GM12873 (cell line): Measurements from ENCODE around the gene STON2.

Experiments used
- CTCF ChIP-seq: IDR thresholded peaks from 2 replicates; pipeline ENCODE4 v1.5.1; 2012; ENCODE audit warnings: low read depth, mild to moderate bottlenecking, moderate library complexity, low read length, control low read depth; ENCODE audit not compliant: insufficient read depth; ENCODE audit errors: missing control alignments

STON2 gene

GRCh38 chr14:81350344-81351130 is 49.6 kb downstream of the STON2 start:
- TF ChIP-seq CTCF = no peak

DNA sequence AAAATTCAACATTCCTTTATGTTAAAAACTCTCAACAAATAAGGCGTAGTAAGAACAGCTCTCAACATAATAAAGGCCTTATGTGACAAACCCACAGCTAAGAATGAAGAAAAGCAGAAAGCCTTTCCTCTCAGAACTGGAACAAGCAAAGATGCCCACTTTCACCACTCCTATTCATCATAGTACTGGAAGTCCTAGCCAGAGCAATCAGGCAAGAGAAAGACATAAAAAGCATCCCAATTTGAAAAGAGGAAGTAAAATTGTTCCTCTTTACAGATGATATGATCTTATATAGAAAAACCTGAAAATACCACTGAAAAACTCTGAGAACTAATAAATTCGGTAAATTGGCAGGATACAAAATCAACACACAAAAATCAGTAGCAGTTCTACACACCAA is 52.1 kb downstream of the STON2 start:
- TF ChIP-seq CTCF = no peak

- TF ChIP-seq CTCF = no peak
Observed at GRCh38 chr14:81345781-81346180, 54.3 kb downstream of the STON2 start.

DNA sequence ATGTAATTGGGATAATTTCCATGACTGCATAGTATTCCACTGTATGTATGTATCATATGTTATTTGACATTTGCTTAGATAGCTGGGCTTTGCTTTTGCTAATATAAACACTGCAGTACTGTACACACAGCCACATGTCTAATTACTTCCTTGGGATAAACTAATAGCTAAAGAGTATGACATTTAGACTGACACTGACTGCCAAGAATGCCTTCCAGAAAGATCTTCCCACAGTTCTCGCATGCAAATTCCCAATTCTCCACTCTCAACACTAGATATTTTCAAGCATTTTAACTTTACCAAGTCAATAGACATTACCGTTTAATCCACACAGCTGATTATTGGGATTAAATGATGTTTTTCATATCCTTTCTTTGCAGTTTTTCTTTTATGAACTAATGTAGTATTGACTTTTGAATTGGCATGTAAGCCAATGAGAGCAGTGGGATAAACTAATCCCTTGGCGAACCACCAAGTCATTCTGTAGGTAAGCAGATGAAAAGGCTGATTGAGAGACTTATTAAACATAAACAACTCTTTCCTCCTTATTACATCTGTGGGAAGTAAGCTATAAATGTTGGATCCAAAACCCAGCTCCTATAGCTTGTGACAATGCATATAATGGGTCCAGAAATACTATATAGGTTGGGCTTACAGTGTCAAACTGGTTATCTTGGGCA is 55.5 kb downstream of the STON2 start:
- no peak for TF ChIP-seq CTCF

GRCh38 chr14:81343701-81344100 is 56.4 kb downstream of the STON2 start:
- no peak for TF ChIP-seq CTCF

GRCh38 chr14:81342850-81343580 is 57.1 kb downstream of the STON2 start:
- no peak for TF ChIP-seq CTCF

DNA sequence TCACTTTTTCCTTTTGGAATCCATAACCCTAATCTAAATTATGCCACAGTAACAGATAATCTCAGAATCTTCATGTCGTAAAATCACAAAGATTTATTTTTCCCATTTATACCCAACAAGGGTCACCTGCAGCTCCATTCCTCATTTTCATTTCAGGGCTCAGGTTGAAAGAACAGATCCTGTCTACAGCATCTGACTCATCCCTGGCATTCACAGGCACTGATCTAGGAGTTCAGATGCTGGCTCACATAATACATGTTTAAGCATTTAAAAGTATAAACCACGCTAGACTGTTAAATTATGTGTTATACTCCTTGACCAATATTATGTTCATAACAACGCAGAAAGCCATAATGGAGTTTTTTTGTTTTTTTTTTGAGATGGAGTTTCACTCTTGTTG is 58.3 kb downstream of the STON2 start:
- no peak for TF ChIP-seq CTCF
